Measurements from ENCODE around the gene IRX3.
"Not testable (repeated sequence)": the region's sequence is repeated elsewhere in the genome, so short reads cannot be mapped to it uniquely, and the experiment has no call there.

The IRX3 gene

DNA sequence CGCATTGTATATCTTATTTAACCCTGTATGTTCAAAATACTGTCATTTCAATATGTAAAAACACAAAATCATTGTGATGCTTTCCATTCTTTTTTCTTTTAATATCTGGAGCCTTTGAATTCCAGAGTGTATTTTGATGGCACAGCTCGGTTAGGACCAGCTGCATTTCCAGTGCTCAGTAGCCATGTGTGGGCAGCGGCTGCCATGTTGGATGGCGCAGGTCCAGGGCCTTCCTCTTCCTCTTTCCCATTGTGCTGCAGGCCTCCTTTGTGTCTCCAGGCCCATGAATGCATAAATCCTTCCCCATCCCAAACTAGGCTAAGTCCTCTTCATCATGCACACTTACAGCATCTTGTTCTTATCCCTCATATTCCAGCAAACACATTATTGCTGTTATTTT lies 13.0 kb downstream of the IRX3 start:
- no peak for DNase-seq

DNA sequence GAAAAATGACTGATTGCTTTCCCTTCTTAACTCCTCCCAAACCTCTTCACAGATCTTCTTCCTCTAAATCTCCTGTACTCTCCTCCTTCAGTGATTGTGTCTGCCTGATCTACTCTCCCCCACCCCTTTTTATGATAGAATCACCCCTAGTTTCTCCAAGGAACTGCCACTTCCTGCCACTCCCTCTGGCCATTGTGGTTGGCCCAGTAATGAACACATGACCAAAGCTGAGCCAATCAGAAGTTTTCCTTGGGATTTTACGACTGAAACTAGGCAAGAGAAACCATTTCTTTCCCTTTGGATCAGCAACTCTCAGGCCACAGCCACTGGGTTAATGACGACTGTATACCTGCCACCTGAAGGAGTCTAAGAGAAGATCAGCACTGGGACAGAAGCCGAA lies 15.9 kb downstream of the IRX3 start:
- DNase-seq: no peak

DNA sequence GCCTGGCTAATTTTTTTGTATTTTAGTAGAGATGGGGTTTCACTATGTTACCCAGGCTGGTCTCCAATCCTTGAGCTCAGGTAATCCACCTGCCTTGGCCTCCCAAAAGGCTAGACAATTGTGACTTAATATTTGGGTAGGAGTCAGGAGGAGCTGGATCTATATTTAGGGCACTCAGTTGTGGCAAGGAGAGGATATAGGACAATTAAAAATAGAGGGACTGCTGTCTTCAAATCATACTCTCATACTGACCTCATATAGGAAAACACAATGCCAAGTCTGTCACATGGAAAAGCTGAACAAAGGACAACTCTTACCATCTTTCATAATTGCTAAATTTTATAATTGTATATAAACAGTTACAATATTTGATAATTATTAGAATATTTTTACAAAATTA lies 17.1 kb downstream of the IRX3 start:
- DNase-seq: no peak

DNA sequence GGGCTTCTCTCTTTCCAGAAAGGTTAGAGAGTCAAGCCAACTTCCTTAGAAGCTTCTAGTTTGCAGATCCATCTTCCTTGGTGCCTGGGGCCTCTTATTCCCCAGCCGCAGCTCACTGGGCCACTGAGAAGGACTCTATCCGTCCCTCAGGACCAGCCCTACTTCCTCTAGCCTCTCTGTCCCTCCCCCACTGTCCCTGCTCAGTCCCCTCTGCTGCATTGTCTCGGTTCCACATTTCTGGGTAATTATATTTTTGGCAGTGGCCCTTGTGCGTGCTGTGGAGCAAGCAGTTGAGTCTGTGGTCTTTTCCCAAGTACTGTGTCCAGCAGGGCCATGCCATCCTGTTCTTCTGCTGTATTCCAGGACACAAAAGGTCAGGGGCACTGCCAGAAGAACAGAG lies 17.8 kb downstream of the IRX3 start:
- no peak for DNase-seq

DNA sequence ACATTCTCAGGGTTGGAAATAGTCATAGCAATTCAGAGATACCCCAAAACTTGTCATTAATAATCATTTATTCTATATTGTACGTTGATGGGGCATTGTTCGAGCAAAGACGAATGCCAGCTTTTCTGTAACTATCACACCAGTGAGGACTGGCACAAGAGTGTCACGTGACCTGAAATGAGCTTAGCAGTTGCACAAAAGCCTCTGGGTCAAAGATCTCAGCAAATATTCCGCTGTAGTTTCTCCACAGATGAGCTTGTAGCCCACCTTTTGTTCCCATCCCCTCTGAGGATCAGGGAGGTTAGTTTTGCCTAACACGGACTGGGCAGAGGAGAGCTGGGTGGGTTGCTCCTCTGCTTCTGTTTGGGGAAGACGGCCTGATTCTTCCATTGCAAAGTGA lies 18.2 kb downstream of the IRX3 start:
- DNase-seq: no peak

DNA sequence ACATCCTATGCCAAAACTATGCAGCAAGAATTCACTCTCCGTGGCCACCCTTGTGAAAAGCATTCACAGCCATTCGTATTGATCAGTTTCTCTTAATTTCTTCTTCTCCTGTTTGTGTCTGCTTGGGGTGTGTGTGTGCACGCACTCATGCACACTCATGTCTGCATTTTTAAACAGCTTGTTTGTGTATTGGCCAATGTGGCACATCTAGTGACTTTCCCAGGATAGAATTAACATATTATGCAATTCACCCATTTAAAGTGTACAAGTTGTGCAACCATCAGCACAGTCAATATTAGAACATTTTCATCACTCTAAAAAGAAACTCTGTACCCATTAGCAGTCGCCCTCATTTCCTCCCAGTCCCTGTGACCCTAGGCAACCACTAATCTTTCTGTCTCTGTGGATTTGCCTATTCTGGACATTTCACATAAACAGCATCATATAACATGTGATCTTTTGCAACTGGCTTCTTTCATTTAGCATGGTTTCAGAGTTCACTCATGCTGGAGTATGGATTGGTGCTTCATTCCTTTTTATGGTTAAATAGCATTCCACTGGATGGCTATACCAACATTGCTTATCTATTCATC lies 20.1 kb downstream of the IRX3 start:
- DNase-seq: no peak

DNA sequence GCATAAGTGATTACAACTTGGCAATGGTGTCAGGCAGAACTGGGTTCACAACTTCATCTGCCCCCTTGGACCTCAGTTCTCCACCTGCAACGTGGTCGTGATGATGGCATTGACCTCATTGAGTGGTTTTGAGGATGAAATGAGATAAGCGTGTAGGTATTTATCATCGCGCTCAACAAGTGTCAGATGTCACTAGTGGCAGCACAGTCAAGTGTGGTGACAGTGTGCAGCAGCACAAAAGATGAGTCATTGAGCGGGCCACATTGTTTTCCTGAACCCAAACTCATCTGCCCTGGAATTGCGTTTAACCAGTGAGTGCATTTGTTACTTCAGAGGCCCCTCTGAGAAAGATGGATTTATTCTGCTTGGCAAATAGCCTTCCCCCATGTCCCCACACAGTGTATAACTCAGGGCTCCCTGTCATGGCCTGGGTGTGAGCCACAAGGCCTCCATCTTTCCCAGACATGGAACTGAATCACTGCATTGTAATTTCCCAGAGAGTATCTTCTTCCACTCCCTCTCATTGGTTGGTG lies 20.9 kb downstream of the IRX3 start:
- DNase-seq: no peak

DNA sequence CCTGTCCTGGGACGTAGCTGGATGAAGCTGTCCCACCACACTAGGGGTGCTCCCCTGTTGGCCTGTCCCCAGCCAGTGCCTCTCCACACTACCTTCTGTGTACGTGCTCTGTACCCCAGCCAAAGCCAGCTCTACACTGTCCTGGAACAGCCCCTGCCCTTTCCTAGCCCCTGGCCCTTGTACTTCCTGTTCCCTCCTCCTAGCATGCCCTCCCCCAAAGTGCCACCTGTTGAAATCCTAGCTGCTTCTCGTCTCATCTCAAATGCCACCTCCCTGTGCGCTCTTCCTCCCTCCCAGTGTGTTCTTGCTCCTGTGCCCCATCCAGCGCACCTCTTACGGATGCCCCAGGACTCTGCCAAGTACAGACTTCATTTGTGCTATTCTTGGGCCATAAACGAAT lies 33.5 kb downstream of the IRX3 start:
- DNase-seq: no peak

DNA sequence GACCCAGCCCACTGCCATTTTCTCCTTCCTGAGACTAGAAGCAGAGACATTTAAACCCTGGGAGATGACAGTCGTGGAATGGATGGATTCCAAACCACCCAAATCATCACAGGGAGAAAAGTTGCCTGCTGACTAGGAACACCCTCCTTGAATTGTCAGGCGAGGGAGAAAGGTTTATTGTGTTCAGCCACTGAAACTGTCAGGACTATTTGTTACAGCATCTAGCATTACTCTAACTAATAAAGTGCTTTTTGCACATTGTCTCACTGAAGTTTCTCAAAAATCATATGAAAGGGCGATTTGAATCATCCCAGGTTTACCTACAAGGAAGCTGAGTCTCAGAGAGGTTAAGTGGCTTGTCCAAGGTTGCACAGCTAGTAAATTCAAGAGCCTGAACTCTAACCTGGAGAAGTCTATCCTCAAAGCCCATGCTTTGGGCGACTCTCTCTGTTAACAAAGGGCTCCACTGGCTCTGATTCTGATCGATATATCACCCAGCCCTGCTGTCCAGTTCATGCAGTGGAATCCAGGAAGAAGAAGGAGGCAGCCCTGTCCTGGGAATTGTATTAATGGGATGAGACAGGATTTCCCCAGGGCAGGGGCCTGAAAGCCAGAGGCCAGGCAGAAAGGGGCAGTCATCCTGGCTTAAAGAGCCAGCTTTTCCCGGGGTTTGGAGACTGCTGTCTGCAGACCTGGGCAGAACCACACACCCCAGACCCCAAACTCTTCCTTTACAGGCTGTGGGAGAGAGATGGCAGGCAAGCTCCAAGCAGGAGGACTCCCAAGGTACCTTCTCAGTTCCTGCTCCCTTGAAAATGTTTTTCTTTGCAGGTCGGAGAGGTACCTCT lies 37.5 kb downstream of the IRX3 start:
- DNase-seq: no peak

DNA sequence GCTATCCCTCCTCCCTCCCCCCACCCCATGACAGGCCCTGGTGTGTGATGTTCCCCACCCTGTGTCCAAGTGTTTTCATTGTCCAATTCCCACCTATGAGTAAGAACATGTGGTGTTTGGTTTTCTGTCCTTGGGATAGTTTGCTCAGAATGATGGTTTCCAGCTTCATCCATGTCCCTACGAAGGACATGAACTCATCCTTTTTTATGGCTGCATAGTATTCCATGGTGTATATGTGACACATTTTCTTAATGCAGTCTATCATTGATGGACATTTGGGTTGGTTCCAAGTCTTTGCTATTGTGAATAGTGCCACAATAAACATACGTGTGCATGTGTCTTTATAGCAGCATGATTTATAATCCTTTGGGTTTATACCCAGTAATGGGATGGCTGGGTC lies 38.9 kb downstream of the IRX3 start:
- DNase-seq: not testable (repeated sequence)

DNA sequence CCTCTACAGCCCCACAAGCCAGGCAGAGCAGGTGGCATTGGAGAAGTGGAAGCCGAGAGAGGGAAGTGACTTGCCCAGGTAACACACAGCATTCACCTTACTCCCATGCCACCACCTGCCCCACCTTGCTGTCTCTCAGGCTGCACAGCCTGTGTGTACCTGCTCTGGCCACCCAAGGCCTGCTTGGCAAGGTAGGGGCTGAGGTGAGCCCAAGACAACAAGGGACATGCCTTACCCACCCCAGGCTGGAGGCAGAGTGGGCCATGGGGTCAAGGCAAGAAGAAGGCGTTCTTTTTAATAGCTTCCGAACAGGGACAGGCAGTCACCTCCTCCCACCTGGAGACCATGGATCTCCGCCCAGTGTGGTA lies 40.1 kb downstream of the IRX3 start:
- DNase-seq: no peak

DNA sequence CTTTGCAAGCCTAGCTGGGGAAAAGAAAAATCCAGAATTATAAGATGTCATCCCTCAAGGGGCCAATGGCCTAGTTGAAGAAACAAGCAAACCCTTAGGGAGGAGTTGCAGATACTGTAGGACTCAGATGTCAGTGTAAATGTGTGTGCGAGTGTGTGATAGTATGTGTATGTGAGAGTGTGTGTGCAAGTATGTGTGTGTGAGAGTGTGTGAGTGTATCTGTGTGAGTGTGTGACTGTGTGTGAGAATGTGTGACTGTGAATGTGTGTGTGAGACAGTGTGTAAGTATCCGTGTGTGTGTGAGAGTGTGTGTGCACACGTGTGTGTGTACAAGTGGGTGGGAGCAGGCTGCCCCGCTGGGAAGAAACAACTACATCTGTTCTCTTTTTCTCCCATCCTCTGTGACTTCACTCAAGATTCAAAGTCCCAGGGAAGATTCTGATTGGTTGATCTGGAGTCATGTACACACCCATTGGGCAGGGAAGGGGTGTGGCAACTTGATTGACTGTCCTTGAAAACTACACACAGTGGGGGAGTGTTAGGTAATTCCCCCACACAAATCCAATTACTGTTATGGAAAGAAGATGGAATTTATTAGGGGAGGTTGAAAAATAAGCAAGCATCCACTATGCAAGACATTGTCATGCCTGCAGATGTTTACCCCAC lies 40.7 kb downstream of the IRX3 start:
- no peak for DNase-seq

DNA sequence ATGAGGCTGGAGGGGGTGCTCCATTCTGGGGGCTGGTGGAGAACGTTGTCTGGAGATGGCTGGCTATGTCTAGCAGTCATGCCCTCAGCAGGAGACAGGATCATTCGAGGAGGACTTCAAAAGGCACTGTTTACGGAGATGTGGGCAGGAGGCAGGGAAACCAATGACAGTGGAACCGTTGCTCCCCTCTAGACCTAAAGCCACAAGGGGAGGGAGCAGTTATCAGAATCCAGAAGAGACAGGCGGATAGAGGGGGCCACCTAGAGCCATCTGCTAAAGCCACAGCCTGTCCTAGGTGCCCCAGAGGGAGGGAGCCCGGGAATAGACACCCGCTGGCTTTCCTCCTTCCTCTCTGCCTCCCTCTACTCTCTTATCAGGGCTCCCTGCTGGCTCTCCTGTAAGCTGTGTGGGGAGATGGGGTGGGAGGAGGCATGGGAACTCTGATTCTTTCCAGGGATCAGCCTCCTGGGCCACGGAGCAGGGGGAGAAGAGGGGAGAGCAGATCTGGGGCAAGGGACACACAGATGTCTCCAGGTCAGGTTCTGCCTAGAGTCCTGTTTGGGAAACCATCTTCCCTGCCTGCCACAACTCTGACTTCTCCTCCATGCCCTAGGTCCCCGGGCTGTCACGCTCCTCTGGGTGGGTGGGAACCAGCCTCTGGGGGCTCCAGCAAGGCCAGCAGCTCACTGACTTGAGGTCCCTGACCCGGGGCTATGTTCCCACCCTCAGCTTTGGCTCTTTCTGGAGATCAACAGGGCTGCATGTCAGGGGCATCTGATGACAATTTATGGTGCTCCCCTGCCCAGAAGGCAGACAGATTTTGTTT lies 42.3 kb downstream of the IRX3 start:
- no peak for DNase-seq

DNA sequence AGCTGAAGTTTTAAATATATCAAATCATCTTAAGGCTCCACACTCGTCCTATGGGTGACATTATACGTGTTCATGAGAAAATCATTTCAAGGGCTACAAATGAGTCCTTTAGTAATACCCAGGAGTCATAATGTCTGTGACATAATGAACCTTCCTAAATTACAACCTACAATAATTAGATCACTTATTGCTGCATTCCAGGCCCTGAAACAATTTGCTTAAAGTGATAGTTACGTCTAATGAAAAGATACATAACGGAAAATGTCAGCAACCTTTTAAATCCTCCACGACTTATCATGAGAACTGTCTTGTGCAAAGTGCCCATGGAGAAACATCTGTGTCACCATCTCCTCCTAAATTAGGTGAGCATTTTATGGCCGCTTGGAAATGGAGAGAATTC lies 43.4 kb downstream of the IRX3 start:
- no peak for DNase-seq

DNA sequence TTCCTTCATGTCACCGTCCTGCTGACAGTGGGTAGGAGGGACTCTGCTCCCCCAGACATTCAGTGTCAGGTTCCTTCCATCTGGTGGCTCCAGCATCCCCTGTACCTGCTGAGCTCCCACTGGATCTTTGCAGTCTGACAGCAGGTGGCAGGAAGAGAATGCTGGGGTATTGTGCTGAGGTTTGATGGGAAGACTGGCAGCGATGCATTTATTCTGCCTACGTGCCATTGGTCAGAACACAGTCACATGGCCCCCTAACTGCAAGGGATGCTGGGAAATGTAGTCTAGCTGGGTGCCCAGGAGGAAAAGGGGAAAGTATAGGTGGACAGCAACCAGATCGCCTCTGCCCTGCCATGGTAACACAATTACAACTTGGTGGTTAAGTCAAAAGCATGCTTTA lies 44.4 kb downstream of the IRX3 start:
- no peak for DNase-seq

DNA sequence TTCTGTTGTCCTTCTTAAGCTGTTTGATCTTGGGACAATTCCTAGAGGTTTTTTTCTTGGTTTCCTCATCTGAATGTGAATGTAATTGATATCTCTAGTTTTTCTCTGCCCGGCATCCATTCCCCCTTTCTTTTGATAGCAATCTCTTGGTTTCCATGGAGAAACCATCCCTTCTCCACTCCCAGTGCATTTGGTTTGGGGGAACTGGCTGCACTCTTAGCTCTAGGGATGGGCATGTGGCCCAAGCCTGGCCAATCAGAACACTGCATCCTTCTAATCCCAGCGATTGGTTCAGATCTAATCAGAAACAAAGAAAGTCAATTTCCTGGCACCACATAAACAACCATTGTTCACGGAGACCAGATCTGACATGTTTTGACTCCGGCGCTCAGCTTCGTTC lies 45.1 kb downstream of the IRX3 start:
- DNase-seq: no peak

DNA sequence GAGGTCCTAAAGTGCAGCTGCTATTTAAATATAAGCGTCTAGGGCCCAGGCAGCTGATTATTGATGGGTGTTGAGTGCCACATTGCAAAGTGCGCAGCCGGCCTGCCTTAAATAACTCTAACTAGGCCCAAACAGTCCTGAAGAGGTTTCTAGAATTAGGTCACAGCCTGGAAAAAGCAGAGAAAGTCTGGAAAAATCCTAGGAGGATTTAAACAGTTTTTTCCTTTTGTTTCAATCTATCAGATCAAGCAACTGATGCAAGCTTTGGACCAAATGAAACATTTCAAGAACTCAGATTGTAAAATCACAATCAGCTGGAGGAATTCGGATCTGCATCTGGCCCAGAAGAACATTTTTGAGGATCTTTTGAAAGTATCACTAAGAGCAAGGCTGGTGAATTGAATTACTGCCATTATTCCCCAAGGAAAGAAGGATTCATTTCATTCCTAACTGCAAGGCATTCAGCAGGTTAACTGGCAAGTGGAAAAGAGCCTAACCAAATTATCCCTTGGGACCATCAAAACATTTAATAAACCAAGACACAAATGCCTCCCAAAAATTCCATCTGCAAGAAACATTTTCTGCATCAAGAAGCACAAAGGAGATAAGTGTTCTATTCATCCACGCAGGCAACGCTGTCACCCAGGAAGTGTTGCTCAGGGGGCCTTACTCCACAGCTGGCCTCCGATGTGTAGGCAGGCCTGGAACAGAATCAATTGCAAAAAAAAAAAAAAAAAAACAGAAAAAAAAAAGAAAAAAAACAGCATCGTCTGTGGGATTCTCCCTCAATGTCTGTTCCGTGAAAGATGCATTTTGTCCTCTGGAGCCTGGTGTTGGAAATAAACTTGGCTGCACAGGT lies 46.1 kb downstream of the IRX3 start:
- no peak for DNase-seq

DNA sequence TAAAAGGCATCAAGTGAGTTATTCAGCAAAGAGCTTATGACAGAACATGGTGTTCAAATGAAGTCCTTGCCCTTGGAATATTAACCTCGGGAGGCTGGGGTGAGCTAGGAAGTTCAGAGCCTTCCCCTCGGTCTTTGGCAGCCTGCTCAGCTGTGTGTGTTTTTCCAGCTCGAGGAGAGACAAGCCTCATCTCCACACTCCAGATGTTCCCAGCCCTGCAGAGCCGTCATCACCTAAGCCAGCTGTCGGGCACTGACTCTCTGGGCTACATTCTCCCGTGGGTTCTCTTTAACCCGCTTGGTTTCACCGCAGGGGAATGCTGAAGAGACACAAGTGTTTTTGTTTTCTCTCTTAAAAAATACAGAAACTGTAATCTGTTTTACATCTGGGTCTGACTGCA lies 47.1 kb downstream of the IRX3 start:
- no peak for DNase-seq

DNA sequence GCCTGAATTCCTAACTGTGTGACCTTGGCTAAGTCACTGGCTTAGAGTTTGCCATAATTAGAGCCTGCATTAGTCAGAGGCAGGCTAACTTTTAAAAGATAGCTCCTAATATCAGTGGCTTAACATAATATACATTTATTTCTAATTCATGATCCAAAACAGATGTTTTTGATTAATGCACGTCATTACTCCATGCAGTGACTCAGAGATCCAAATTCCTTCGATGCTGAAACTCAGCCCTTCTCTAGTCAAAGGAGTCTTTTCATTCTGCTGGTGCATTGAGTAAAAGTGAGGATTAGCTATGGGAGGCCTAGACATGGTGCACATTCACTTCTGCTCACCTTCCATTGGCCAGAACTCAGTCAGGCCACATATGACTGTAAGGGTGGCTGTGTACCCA lies 49.8 kb downstream of the IRX3 start:
- no peak for DNase-seq

DNA sequence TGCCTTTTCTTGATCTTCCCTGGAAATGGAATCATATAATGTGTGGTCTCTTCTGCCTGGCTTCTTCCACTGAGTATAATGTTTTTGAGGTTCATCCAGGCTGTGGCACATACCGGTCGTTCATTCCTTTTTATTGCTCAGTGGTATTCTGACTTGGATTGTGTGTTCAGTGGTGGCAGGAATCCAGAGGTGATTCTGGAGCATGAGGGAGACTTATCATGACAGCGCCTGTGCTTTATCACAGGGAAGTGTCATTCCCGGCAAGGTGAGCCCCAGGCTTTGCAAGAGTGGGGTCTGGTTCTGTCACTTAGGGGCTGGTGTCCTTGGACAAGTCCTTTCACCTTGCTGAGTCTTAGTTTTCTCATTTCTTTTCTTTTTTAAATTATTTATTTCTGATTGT lies 53.0 kb downstream of the IRX3 start:
- DNase-seq: no peak
